Measurements from ENCODE around the gene FAM168B. TPM values are rescaled to one million over a fixed set of nuclear protein-coding genes. Genes with fewer than 3 reads are reported as not detected.

The FAM168B gene
- total RNA-seq, 4 donors from 2014 or later, result 97.7 to 137 (median 122) TPM

GRCh38 chr2:131010566-131010965 lies 82.7 kb downstream of the FAM168B start:
- DNase-seq (ENCODE audit: low spot score) (no peak), ATAC-seq (ENCODE audit: low FRiP score) (no peak)
- TF ChIP-seq CTCF (IDR thresholded peaks at IDR 0.05), result no peak

- ATAC-seq (ENCODE audit: low FRiP score) (no peak), DNase-seq (ENCODE audit: low spot score) (no peak)
- TF ChIP-seq CTCF (IDR thresholded peaks at IDR 0.05), result no peak
Measured at GRCh38 chr2:131009713-131010475, 83.4 kb downstream of the FAM168B start.

- DNase-seq (ENCODE audit: low spot score) (no peak), ATAC-seq (ENCODE audit: low FRiP score) (no peak)
- TF ChIP-seq CTCF (IDR thresholded peaks at IDR 0.05), result no peak
Measured at GRCh38 chr2:131008967-131009366, 84.3 kb downstream of the FAM168B start.

- no peak for ATAC-seq (ENCODE audit: low FRiP score)
- no peak for DNase-seq (ENCODE audit: low spot score)
- no peak for TF ChIP-seq CTCF (IDR thresholded peaks at IDR 0.05)
Measured at GRCh38 chr2:131006561-131006960, 86.7 kb downstream of the FAM168B start.

GRCh38 chr2:131005216-131005935 lies 87.9 kb downstream of the FAM168B start:
- ATAC-seq (ENCODE audit: low FRiP score) (no peak), DNase-seq (ENCODE audit: low spot score) (no peak)
- no peak for TF ChIP-seq CTCF (IDR thresholded peaks at IDR 0.05)

GRCh38 chr2:131004446-131005209 lies 88.6 kb downstream of the FAM168B start:
- ATAC-seq (ENCODE audit: low FRiP score) (no peak), DNase-seq (ENCODE audit: low spot score) (no peak)
- no peak for TF ChIP-seq CTCF (IDR thresholded peaks at IDR 0.05)

Data from omental fat pad (tissue), 4 donors.